ENCODE data around the gene PRPF6.

The PRPF6 gene, protein sequence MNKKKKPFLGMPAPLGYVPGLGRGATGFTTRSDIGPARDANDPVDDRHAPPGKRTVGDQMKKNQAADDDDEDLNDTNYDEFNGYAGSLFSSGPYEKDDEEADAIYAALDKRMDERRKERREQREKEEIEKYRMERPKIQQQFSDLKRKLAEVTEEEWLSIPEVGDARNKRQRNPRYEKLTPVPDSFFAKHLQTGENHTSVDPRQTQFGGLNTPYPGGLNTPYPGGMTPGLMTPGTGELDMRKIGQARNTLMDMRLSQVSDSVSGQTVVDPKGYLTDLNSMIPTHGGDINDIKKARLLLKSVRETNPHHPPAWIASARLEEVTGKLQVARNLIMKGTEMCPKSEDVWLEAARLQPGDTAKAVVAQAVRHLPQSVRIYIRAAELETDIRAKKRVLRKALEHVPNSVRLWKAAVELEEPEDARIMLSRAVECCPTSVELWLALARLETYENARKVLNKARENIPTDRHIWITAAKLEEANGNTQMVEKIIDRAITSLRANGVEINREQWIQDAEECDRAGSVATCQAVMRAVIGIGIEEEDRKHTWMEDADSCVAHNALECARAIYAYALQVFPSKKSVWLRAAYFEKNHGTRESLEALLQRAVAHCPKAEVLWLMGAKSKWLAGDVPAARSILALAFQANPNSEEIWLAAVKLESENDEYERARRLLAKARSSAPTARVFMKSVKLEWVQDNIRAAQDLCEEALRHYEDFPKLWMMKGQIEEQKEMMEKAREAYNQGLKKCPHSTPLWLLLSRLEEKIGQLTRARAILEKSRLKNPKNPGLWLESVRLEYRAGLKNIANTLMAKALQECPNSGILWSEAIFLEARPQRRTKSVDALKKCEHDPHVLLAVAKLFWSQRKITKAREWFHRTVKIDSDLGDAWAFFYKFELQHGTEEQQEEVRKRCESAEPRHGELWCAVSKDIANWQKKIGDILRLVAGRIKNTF

GRCh38 chr20:63980806-63981728, at the start of gene PRPF6:
Gene PRPF6 (plus strand): TSS chr20:63981132. CDS start chr20:63981246, 114 bp downstream.
- peak; percentile 95 for DNase-seq

- no peak for DNase-seq
Observed at GRCh38 chr20:63931735-63932134, 49.2 kb upstream of the PRPF6 start.

GRCh38 chr20:63932606-63933160, 48.2 kb upstream of the PRPF6 start:
- DNase-seq = no peak

GRCh38 chr20:63933646-63934045, 47.3 kb upstream of the PRPF6 start:
- DNase-seq = no peak

DNA sequence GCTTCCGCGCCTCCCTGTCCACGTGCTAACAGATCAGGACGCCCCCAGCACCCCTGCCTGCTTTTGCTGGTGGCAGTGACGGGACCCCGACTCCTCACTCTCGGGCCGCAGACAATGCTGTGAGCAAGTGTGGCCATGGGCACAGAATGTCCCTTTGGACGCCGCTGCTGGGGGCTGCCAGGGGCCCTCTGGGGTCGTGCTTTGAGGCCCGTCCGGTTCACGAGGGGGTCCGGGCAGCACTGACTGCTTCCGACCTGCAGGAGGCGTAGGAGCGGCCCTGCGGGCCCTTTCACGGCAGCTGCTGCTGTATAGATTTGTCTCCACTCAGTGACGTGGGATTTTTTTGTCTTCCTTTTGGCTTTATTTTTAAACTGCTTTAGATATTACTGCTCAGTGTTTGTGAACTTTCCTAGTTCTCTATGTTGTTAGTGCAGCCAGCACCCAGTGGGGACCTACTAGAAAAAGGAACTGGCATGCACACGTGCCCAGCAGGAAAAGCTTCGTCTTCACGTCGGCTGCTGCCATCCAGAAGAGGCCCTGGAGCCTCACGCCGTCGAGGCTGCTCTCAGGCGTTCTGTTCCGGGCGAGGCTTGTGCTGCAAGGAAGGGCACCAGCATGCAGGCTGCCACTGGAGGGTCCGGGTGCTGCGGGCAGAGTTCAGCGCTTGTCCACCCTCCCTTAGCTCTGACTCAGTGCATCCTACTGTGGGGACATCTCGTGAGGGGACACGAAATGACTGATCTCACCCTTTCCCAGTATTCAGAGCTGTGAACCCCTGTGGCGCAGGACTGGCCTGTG, 46.5 kb upstream of the PRPF6 start:
- no peak for DNase-seq

DNA sequence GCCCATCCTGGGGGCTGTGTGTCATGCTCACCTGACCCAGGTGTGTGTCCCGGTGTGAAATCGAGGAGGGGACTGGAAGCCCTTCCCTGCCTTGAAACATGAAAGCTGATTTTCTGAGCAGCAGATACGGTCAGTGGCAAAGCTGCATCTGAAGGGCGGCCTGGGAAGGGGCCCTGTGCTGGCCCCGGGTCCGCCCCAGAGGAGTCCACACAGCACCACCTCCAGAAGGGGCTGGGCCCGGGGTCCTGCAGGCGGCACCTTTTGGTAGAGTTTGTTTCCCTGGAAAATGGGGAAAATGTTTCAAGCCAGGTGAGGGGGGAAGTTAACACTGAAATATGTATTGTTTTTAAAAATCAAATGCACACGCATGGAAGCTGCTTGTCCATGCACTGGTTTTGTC, 45.5 kb upstream of the PRPF6 start:
- DNase-seq = no peak

GRCh38 chr20:63937596-63937995, 43.3 kb upstream of the PRPF6 start:
- no peak for DNase-seq

DNA sequence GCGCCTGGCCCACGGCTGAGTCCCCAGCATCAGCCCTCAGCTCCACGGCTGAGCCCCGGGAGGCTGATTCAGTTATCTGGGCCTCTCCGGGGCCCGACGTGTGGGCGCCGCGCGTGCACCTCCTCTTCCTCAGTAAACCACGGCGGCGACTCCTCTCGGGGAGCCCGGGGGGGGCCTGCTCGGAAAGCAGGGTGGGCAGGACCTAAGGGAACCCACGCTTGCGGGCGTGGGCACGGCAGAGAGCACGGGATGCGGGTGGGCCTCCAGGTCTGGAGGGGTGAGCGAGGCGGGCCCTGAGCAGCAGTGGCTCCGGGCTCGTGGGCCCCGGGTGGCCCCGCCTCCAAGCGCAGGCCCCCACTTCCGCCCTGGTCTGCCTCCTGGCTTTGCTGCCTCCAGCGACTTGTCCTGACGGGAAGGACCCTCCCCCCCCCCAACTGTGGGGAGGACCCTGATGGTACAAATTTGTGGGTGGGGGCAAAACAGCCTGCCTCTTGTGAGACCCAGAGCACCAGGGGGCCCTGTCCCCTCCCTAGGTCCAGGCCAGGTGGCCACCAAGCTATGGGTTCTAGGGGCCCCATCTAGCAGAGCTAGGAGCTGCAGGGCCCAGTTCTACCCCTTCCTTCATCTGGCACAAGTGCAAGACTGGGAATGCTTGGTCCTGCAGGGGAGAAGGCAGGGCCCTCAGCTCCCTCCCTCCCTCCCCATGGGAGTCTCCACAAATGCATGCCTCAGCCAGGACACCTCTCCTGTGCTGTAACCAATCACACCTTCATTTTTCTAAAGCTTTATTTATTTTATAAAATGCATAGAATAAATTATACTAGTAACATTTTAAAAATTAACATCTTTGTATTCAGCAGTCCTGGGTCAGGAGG, 41.6 kb upstream of the PRPF6 start:
- DNase-seq = no peak

DNA sequence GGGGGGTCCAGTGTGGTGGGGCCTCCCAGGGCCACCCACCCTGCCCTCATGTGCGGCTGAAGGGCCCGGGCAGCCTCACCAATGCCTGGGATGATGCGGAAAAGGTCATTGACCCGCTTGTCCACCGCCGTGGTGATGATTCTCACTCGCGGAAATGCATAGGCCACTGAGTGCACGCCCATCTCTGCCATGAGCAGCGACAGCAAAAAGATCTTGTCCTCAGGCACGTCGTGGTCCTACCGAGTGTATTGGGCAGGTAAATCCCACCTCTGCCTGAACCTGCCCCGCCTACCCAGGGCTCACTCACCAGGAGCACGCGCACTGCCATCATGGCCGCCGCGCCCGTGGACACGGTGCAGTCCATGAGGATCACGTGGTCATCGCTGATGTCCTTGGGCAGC, 40.9 kb upstream of the PRPF6 start:
- no peak for DNase-seq

GRCh38 chr20:63940472-63941266, 40.3 kb upstream of the PRPF6 start:
- no peak for DNase-seq

- DNase-seq = no peak
Observed at GRCh38 chr20:63941282-63942081, 39.5 kb upstream of the PRPF6 start.

DNA sequence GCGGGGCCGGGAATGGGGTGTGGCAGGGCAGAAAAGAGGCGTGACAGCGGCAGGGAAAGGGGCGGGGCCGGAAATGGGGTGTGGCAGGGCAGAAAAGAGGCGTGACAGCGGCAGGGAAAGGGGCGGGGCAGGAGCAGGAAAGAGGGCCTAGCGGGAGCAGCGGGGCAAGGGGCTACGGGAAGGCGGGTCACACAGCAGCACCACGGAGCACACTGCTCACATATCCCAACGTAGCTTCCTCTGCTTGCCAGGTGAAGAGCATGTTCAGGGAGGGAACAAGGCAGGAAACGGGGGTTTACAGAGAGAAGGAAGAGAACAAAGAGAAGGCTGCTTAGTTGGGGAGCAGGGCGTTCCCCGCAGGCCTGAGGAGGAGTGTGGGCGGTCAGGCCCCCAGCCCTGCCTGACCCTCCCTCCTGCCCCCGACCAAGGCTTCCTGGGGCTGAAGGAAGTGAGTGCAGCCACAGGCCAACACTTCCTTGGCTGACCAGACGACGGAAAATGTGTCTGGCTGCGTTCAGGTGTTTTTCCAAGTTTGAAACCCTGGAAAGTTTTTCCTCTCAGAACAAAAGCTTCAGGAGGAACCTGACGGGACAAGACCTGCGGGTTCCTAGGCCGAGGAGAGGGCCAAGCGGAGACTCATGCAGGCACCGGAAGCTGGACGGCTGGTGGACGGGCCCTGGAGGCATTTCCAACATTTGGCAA, 38.5 kb upstream of the PRPF6 start:
- no peak for DNase-seq

DNA sequence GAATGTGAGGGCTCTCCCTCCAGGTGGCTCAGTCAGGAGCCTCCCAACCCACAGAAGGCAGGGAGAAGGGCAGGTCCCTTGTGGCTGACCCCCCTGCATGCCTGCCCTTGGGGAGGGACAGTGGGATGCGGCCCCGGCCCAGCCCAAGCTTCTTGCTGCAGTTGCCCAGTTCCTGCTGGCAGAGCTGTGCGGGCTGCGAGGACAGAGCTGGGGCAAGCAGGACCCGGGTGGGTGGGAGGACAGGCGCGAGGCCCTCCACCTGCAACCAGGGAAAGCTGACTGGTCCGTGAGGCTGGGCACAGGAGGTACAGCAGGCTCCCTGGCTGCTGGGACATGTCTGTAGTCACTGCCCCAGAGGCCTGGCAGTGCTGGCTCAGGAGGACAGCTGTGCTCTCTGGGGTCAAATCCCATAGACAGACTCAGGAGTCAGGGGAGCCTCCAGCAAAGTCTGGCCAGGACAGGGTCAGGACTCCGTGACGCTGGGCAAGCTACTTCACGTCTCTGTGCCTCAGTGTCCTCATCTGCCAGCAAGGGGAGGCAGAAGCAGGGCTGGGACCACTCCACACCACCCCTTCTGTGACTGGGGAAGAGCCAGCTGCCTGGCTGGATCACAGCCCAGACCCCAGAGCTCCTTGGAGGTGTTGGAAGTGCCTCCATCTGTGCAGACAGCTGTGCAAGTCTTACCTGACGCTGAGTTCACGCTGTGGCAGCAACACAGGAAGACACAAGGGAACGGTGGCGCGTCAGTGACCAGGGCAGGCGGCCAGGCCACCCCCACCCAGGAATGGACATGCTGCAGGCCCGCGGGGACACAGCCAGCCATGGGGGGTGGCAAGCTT, 37.7 kb upstream of the PRPF6 start:
- DNase-seq = no peak

DNA sequence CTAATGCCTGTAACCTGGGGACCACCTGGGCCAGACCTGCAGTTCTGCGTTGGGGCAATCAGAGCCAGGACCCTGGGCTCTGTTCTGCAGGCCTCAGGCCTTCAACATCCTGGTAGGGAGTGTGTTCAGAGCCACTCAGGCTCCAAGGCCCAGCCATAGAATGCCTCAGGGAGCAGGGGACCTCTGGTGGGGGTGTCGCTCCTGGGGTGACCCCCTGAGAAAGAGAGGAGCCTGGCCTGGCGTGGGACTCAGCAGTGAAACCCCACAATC, 37.2 kb upstream of the PRPF6 start:
- DNase-seq = no peak

- DNase-seq = no peak
Observed at GRCh38 chr20:63944078-63944941, 36.6 kb upstream of the PRPF6 start.

- DNase-seq = no peak
Observed at GRCh38 chr20:63945031-63945658, 35.8 kb upstream of the PRPF6 start.
